ENCODE measurements around the gene HMCES. TPM values are rescaled to one million over a fixed set of nuclear protein-coding genes. Genes with fewer than 3 reads are reported as not detected.
"Not testable (repeated sequence)": the region's sequence is repeated elsewhere in the genome, so short reads cannot be mapped to it uniquely, and the experiment has no call there.

Gene HMCES
- total RNA-seq, 1 donor from 2014 or later: 47.3 TPM

GRCh38 chr3:129343643-129344360 lies 65.1 kb downstream of the HMCES start:
- intact Hi-C loops (cut with micrococcal nuclease): no loop called here

GRCh38 chr3:129344540-129345220 lies 66.0 kb downstream of the HMCES start:
- intact Hi-C loops (cut with micrococcal nuclease): no loop called here

DNA sequence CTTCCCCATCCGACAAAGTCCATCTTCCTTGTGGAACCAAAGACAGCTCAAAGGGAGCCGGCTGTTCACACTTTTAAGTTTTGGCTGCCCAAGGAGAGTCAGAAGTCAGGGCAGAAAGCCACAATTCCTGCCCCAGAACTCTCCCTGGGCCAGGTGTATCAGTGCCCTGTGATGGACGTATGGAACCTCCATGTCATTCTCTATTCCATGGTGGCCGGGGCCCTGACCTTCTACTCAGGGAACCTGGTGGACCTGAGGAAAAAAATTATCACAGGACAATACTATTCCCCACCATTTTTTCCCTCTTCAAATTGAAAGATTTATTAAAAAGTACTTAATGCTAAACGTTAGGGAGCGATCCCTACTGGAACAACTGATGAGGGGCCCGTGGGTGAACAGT lies 66.6 kb downstream of the HMCES start:
- intact Hi-C loops (cut with micrococcal nuclease): no loop called here

DNA sequence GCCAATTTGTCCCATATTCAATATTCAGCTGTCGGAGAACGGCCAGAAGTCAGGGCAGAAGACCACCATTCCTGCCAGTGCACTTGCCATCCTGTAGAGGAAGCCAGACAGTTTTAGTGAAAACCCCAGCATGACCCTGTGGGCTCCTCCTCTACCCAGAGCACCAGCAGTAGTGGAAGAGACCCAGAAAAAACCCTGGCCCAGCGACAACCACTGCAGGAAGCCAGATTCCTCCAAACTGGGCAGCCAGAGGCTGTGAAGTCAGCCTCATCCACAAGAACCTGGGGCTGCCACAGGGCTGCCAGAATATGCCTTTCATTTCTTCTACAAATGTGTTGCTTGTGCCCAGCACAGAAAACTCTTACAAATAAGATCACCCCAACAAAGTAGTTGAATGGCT lies 67.3 kb downstream of the HMCES start:
- intact Hi-C loops (cut with micrococcal nuclease): no loop called here

DNA sequence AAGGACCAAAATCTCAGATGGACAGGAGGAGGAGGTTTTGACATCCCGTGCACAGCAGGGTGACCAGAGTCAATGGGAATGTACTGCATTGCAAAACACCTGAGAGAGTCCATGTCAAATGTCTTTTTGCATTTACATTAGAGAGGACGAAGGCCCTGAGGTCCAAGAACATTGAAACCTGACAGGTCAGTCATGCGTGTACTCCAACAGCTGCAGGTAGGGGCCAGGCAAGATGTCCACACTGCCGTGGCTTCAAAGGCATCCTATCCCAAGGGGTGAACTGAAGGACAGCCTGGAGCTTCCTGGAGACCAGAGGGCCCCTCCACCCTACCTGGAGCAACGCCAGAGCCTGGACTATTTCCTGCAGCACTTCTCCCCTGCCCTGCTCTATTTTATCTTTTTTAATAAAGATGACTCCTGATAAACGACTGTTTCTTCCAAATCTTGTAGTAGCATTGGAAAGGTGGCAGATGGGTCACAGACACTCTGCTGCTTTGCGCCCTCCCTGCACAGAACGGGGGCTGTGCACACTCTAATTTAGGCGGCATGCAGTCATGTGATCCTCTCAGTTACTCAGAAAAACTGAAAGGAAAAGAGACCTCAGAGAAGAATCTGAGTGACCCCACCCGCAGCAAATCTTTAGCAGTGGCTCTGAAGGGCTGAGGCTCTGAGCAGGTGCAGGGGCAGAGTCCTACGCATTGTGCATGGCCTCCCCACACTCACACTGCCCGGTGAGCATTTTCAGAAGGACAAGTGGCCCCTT lies 68.2 kb downstream of the HMCES start:
- intact Hi-C loops (cut with micrococcal nuclease): no loop called here

DNA sequence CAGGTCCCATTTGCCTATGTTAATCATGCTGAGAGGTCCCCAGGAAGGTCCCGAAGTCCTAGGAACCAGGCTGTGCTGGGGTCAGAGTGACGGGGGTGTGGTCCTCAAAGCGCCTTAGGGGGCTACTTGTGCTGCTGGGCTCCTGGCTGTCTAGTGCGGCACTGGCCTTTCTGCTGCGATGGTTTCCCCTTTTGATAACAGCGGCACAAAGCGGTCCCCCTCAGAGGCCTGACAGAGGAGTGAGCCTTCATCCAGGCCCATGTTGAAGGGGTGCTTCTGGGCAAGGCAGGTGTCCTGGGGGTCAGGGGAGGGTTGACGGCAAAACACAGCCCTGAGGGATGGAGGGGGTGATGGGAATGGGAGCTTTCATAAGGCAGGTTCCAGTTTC lies 68.8 kb downstream of the HMCES start:
- intact Hi-C loops (cut with micrococcal nuclease): no loop called here

GRCh38 chr3:129348734-129349133 lies 70.1 kb downstream of the HMCES start:
- intact Hi-C loops (cut with micrococcal nuclease): no loop called here

DNA sequence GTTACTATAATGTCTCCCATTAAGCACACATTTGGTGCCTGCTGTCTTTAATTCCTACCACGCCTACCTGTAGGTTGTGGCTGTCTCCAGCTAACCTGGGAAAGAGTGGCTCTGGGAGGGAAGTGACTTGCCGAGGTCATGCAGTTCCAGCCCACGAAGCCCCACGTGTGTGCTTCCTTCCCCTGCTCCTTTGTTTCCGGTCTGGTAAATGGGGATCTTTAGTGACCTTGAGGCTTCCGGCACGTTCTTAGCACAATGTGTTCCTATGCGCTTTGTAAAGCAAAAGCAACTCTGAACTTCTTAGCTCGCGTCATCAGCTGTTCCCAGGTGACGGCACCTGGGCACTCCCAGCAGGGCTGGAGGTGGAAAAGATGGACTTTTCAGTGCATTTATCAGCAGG lies 70.5 kb downstream of the HMCES start:
- intact Hi-C loops (cut with micrococcal nuclease): not testable (repeated sequence)

DNA sequence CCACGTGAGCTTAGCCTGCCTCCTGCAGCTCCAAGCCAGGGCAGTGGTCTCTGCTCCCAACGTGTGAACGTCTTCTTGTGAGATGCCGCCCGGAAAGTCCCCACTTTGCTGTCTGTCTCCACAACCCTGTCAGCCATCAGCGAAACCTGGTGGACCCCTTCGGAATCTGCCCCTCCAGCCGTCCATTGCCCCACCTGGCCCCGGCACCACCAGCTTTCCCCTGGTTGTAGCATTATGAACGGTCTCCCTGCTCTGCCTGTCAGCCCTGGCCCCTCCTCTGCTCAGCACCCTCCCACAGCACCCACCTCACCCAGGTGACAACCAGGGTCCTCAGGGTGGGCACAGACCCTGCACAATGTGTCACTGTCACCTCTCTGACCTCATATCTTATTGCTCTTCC lies 71.1 kb downstream of the HMCES start:
- intact Hi-C loops (cut with micrococcal nuclease): no loop called here

DNA sequence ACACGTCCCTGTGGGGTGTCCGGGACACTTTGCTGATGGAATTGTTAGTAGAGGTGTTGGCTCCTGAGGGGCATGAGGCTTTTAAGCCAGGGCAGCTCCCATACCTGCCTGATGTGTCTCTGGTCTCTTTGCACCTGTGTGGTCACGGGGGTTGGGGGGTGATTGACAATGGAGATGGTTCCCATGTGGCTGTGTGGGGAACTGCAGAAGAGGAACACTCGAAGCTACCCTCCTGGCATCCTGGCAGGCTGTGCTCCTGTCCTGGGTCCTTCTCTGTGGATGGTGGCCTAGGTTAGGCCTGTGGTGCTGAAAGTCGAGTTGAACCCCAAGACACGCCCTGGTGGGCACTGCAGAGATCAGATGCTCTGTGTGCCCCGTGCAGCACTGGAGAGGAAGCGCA lies 73.4 kb downstream of the HMCES start:
- intact Hi-C loops (cut with micrococcal nuclease): no loop called here

GRCh38 chr3:129352650-129353588 lies 74.2 kb downstream of the HMCES start:
- intact Hi-C loops (cut with micrococcal nuclease): no loop called here

- intact Hi-C loops (cut with micrococcal nuclease): no loop called here
Measured at GRCh38 chr3:129353589-129353941, 74.9 kb downstream of the HMCES start.

Other genes starting within 250 kb of the HMCES start
- gene GP9, start 218.1 kb upstream of the HMCES start, total RNA-seq: not detected in 2 replicates
- gene RAB43, start 157.1 kb upstream of the HMCES start, total RNA-seq: 64.3 and 66.8 TPM in 2 replicates
- gene ISY1, start 117.8 kb upstream of the HMCES start, total RNA-seq: 66.5 and 68.5 TPM in 2 replicates
- 311 and 330 TPM in 2 replicates for gene CNBP, start 95.0 kb upstream of the HMCES start, total RNA-seq
- 184 and 187 TPM in 2 replicates for gene COPG1, start 29.3 kb upstream of the HMCES start, total RNA-seq
- gene EFCAB12, start 149.8 kb downstream of the HMCES start, total RNA-seq: 0.83 TPM in 2 replicates
- 44.8 and 45.8 TPM in 2 replicates for gene MBD4, start 161.1 kb downstream of the HMCES start, total RNA-seq
- gene IFT122, start 161.4 kb downstream of the HMCES start, total RNA-seq: 14.6 and 19.2 TPM in 2 replicates
- not detected in 2 replicates for gene RHO, start 249.8 kb downstream of the HMCES start, total RNA-seq

Measured in T-helper 1 cell treated with Interleukin-12 subunit alpha and Interleukin-12 subunit beta and Interleukin-4 antibody, amounts not matched to agents 30 ng/mL and 1 ng/mL, for 36 hours (primary cell).